Stimulated activated CD4-positive, alpha-beta T cell treated with anti-CD3 and anti-CD28 coated beads, Interleukin-4, amount 100 ng/mL, for 48 hours (primary cell): ENCODE measurements around the gene PROSER2.

Experiments used
- DNase-seq, 2 donors: peaks; one replicate each; pipeline ENCODE4 v3.0.0-alpha.2; 2020; ENCODE audit warnings: low read depth in 2 of 2

Gene PROSER2

GRCh38 chr10:11799736-11800080 lies 23.4 kb upstream of the PROSER2 start:
- no peak for DNase-seq

GRCh38 chr10:11804336-11804735 lies 18.8 kb upstream of the PROSER2 start:
- no peak for DNase-seq

DNA sequence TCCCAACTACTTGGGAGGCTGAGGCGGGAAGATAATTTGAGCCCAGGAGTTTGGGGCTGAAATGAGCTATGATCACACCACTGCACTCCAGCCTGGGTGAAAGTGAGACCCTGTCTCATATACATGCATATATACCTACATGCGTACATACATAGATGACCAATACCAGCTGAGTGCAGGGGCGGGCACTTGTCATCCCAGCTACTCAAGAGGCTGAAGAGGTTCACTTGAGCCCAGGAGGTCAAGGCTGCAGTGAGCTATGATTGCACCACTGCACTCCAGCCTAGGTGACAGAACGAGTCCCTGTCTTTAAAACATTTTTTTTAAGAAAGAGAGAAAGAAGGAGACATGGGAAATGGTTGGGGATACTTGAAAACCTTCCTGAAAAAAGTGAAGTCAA lies 17.4 kb upstream of the PROSER2 start:
- no peak for DNase-seq

- DNase-seq = no peak
Observed at GRCh38 chr10:11806706-11807105, 16.4 kb upstream of the PROSER2 start.

DNA sequence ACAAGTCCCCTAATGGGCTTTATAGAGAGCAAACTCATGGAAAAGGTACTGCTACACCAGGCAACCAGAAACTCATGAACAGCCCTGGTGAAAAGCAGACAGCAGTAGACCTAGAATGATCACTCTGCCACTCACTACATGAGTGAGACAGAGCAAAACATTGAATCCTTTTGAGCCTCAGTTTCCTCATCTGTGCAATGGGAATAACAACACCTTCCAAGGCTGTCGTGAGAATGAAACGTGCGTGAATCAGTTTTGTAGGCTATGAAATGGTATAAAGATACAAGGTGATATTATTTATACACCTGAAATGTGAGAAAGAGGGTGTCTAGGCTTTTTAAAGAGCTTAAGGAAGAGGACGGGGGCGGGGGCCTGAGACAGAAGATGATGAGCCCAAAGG lies 14.3 kb upstream of the PROSER2 start:
- DNase-seq = no peak

DNA sequence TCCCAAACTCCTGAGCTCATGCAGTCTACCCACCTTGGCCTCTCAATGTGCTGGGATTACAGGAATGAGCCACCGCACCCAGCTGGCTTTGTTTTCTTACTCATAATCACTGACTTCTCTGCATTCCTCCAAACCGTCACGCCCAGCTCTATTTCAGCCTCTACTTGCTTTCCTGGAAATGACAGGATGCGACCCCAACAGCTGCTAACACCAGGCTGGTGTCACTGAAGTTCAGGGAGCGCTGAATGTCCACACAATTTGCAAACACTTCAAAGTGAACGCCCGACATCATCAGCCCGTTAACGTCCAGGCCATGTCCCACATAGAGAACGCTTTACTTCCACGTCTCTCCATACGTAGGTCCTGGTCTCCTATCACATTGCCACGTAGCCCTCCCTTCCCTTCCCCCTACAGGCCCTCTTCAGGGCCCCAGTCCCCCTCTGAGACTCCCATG lies 12.8 kb upstream of the PROSER2 start:
- no peak for DNase-seq

- DNase-seq = no peak
Observed at GRCh38 chr10:11810973-11811372, 12.2 kb upstream of the PROSER2 start.

DNA sequence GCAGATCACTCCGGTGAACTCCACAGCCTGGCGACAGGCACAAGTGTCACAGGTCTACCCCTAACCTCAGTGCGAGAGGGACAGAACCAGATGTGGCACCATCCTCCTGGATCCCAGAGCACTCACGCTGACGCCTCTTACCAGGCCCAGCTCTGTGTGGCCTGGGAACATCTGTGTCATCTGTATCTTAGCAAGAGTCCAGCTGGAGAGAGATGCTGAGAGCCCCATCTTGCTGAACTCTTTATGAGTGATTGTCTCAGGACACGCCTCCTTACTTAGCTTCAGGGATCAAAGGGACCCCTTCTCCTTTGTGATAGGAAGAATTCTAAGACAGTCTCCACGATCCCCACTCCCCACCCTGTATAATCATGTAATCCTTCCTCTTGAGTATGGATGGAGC lies 10.0 kb upstream of the PROSER2 start:
- no peak for DNase-seq

DNA sequence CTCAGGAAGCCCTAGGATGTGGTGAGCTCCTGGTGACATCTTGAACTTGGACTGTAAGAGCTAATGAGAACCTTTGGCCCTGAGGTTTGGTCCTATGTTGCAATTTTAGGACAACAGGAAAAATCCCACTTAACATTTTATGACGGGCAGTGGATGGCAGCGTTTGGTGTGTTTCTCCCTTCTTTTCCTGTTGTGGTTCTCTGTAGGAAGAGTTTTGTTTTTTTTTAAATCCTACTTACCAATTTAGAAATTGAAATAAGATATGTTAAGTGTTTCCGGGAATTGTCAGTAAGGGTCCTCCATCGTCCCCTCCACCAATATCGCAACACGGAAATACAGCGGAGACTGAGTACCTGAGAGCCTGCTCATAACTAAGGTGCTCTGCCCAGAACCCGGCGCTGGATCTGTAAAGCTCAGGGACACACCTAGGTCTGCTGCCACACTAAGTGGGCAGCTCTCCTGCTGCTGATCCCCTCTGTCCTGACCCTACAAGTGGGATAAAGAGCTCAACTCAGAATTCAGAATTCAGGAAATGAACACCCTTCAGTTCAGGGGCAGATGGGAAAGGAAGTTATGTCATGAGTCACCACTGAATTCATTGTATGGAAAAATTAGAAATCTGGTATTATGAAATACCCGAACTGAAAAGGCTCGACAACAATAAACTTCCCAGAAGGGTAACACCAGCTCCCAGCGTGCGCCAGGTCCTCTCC lies 9.1 kb upstream of the PROSER2 start:
- no peak for DNase-seq

GRCh38 chr10:11819027-11819426 lies 4.1 kb upstream of the PROSER2 start:
- DNase-seq = no peak

GRCh38 chr10:11822026-11822756 lies 965 bp upstream of the PROSER2 start:
- DNase-seq = no peak

DNA sequence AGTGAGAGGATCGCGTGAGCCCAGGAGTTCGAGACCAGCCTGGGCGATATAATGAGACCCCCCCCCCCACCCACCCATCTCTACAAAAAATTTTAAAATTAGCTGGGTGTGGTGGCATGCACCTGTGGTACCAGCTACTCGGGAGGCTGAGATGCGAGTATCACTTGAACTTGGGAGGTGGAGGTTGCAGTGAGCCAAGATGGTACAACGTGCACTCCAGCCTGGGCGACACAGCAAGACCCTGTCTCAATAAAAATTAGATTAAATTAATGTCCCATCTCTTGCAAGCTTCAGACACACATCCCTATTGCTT lies 391 bp upstream of the PROSER2 start:
- no peak for DNase-seq

- no peak for DNase-seq
Observed at GRCh38 chr10:11823989-11824346, 812 bp downstream of the PROSER2 start.

- no peak for DNase-seq
Observed at GRCh38 chr10:11824376-11824775, 1.2 kb downstream of the PROSER2 start.

GRCh38 chr10:11824825-11825224 lies 1.7 kb downstream of the PROSER2 start:
- no peak for DNase-seq

DNA sequence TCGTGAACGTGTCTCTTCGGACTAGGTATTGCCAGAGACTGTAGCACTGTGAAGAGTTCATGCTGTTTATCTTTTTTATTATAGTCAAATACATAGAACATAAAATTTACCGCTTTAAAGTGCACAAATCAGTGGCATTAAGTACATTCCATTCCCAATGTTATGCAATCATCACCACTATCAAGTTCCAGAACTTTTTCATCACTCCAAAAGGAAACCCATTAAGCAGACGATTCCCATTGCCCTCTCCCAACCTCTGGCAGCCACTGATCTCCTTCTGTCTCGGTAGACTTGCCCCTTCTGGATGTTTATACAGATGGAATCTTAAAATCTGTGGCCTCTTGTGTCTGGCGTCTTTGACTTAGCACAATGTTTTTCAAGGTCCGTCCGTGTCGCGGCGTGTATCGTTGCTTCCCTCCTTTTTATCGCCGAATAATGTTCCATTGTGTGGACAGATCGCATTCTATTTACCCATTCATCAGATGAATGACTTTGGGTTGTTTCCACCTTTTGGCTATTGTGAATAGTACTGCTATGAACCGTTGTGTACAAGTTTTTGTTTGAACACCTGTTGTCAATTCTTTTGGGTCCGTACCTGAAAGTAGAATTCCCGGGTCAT lies 2.7 kb downstream of the PROSER2 start:
- DNase-seq = no peak

- DNase-seq = no peak
Observed at GRCh38 chr10:11827006-11827405, 3.9 kb downstream of the PROSER2 start.

DNA sequence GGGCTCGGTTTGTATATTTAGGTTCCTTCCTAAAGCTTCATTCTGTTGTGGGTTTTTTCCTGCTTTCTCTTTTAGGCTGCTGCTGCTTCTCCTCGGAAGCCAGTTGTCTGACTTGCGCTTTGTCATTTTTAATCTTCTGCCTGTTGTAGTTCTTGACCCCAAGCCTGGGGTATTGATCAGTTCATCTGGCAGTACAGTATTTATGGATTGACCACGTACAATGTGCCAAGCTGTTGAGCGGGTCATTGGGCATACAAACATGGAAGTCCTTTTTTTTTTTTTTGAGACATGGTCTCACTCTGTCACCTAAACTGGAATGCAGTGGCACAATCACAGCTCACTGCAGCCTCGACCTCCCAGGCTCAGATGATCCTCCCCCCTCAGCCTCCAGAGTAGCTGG lies 4.3 kb downstream of the PROSER2 start:
- DNase-seq = no peak

GRCh38 chr10:11828682-11829284 lies 5.6 kb downstream of the PROSER2 start:
- no peak for DNase-seq

- no peak for DNase-seq
Observed at GRCh38 chr10:11830836-11831519, 7.8 kb downstream of the PROSER2 start.

- no peak for DNase-seq
Observed at GRCh38 chr10:11831520-11831951, 8.4 kb downstream of the PROSER2 start.

DNA sequence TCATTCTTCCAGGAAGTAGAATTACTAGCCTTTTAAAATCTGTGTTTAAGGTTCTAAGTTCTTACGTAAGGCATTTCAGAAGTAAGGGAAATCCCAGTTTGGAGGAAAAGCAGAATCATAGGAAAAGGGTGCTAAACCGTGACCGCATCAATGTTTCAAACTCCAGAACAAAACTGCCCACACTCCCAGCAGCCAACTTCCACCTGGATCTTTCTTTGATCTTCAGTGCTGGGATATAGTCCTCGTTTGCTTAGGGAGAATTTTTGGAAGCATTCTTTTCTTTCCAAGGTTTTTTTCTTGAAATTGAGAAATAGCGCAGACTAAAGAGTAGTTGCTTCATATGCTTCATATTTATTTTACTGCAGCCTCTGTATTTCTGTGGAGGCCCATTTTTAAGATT lies 8.9 kb downstream of the PROSER2 start:
- DNase-seq = no peak
